Gastrocnemius medialis (tissue), 4 donors: Measurements from ENCODE around the gene ADORA3.

ENCODE experiments used
- POLR2A ChIP-seq, 2 donors: fragments of 450-650 bp; IDR thresholded peaks; one replicate each; pipeline ENCODE4 v1.6.1; 2017; ENCODE audit warnings: antibody characterized with exemption in 2 of 2, mild to moderate bottlenecking in 2 of 2, moderate library complexity in 2 of 2
- TF ChIP-seq, protein P1 (sequence below), 5 experiments: fragments of 450-650 bp in 3 of 5; fragments of 200-600 bp in 2 of 5; sonication (generic) in 2 of 5; IDR thresholded peaks in 4 of 5; conservative IDR thresholded peaks in 1 of 5; 1 replicate in 4 of 5; 2 replicates in 1 of 5; pipeline ENCODE4 v1.5.1; 2016 to 2019; ENCODE audit warnings: antibody characterized with exemption in 5 of 5, mild to moderate bottlenecking in 3 of 5, moderate library complexity in 3 of 5

DNA sequence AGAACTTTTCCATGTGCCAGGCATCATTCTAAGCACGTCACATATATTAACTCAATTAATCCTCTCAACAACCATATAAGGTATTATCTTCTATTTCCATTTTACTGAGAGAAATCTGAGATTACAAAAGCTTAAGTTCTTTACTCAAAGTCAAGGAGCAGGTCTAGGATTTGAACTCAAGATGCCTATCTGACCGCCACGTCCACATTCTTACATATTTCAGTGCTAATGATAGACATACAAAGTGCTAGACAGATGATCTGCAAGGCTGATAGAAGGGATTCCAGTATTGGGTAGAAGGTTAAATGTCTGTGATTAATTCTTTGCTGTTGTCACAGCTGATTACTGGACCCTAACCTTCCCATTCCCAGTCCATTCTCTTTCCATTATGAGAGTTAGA, 49.7 kb downstream of the ADORA3 start:
- TF ChIP-seq POLR2A (IDR thresholded peaks at IDR 0.05), result no peak
- TF ChIP-seq, protein P1, sequence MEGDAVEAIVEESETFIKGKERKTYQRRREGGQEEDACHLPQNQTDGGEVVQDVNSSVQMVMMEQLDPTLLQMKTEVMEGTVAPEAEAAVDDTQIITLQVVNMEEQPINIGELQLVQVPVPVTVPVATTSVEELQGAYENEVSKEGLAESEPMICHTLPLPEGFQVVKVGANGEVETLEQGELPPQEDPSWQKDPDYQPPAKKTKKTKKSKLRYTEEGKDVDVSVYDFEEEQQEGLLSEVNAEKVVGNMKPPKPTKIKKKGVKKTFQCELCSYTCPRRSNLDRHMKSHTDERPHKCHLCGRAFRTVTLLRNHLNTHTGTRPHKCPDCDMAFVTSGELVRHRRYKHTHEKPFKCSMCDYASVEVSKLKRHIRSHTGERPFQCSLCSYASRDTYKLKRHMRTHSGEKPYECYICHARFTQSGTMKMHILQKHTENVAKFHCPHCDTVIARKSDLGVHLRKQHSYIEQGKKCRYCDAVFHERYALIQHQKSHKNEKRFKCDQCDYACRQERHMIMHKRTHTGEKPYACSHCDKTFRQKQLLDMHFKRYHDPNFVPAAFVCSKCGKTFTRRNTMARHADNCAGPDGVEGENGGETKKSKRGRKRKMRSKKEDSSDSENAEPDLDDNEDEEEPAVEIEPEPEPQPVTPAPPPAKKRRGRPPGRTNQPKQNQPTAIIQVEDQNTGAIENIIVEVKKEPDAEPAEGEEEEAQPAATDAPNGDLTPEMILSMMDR (IDR thresholded peaks at IDR 0.05 in 4 of 5, conservative IDR thresholded peaks at IDR 0.05 in 1 of 5), result no peak
